ENCODE results near the gene COTL1.
"Not testable (repeated sequence)": the region's sequence is repeated elsewhere in the genome, so short reads cannot be mapped to it uniquely, and the experiment has no call there.

DNA sequence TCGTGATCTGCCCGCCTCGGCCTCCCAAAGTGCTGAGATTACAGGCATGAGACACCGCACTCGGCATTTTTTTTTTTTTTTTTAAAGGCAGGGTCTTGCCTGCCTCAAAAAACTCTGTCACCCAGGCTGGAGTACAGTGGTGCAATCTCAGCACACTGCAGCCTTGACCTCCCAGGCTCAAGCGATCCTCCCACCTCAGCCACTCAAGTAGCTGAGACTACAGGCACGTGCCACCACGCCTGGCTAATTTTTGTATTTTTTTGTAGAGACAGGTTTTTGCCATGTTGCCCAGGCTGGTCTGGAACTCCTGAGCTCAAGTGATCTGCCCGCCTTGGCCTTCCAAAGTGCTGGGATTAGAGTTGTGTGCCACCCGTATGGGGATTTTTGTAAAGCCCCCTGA is 3.0 kb upstream of the COTL1 start:
- TF ChIP-seq CTCF (conservative IDR thresholded peaks at IDR 0.05; ENCODE audit: low read length); EZH2phosphoT487 (IDR thresholded peaks at IDR 0.05; ENCODE audit: borderline replicate concordance, low read depth, low read length): not testable (repeated sequence)

Measured in OCI-LY7 (cell line).